K562 (cell line): ENCODE measurements around the gene KRIT1. TPM values are rescaled to one million over a fixed set of nuclear protein-coding genes. Genes with fewer than 3 reads are reported as not detected.

Experiments
- ATAC-seq: fragments of 200-7000 bp; cut with Tn5 transposase; 3 replicates; pipeline ENCODE4 v1.9.1; 2020; ENCODE audit warnings: moderate library complexity
- BruUV-seq: library from RNA; stranded (reverse); fragments of 400-500 nt; replicated peaks from 2 replicates; lab custom pipeline; 2021; lab: Mats Ljungman, UMichigan
- CTCF ChIA-PET: fragments of 300-600 bp; formaldehyde crosslinking; extraction: SDS; loops from one replicate; lab custom pipeline; 2021; ENCODE audit warnings: low intra/inter-chr PET ratio; lab: Yijun Ruan, JAX
- POLR2A ChIA-PET: fragments of 300-600, 350-650 bp; sonication (Branson Sonifier 250); formaldehyde crosslinking; extraction: SDS; loops from one replicate; lab custom pipeline; 2021; ENCODE audit warnings: antibody characterized with exemption, inconsistent platforms; lab: Yijun Ruan, JAX
- DNase-seq, 4 experiments: peaks; one replicate each; pipeline versions ENCODE4 v3.0.0 to v3.0.0-alpha.2; 2011 to 2018; ENCODE audit warnings: low spot score in 3 of 4, mixed read lengths in 3 of 4; ENCODE audit errors: extremely low read depth in 1 of 4
- FAIRE-seq: peaks from 2 replicates; lab custom pipeline; 2011; peaks lifted over from hg19 to GRCh38; lab: Jason Lieb, UNC
- H2AFZ ChIP-seq: 2 replicates; pipeline ENCODE4 v1.6.0; 2011; ENCODE audit warnings: low read depth, low read length, control low read depth, inconsistent platforms
- H3K27ac ChIP-seq: fragments of 200-600 bp; 3 replicates; pipeline ENCODE4 v1.8.0; 2011; ENCODE audit warnings: low read depth, mild to moderate bottlenecking, control low read depth, inconsistent platforms, low read length, moderate library complexity, mixed read lengths; ENCODE audit errors: extremely low read depth
- H3K27me3 ChIP-seq, 2 experiments: fragments of 300-600 bp in 1 of 2; 2 replicates in 1 of 2; 3 replicates in 1 of 2; pipeline versions ENCODE4 v1.6.0 to v1.8.0; 2011; ENCODE audit warnings: inconsistent platforms in 2 of 2, low read length in 2 of 2, mild to moderate bottlenecking in 1 of 2, mixed read lengths in 1 of 2, moderate library complexity in 1 of 2; ENCODE audit not compliant: control insufficient read depth in 2 of 2, insufficient read depth in 2 of 2
- H3K36me3 ChIP-seq: fragments of 300-600 bp; 3 replicates; pipeline ENCODE4 v1.8.0; 2011; ENCODE audit warnings: mild to moderate bottlenecking, low read length, inconsistent platforms; ENCODE audit not compliant: control insufficient read depth, insufficient read depth
- H3K4me1 ChIP-seq, 2 experiments: fragments of 200-600 bp in 1 of 2; replicated peaks in 1 of 2; 2 replicates in 1 of 2; 3 replicates in 1 of 2; pipeline versions ENCODE4 v1.5.1 to v1.8.0; 2011; ENCODE audit warnings: inconsistent platforms in 2 of 2, low read length in 2 of 2, mild to moderate bottlenecking in 1 of 2, mixed read lengths in 1 of 2, moderate library complexity in 1 of 2; ENCODE audit not compliant: control insufficient read depth in 2 of 2, insufficient read depth in 2 of 2
- H3K4me2 ChIP-seq: 2 replicates; pipeline ENCODE4 v1.6.1; 2011; ENCODE audit warnings: low read length, control low read depth, inconsistent platforms, mixed read lengths; ENCODE audit not compliant: insufficient read depth
- H3K4me3 ChIP-seq: fragments of 200-600 bp; sonication (generic), shearing (Covaris generic); 2 replicates; pipeline ENCODE4 v1.5.1; 2016; ENCODE audit warnings: control low read depth, inconsistent platforms
- H3K79me2 ChIP-seq: fragments of 200-600 bp; 3 replicates; pipeline ENCODE4 v1.8.0; 2011; ENCODE audit warnings: low read length, inconsistent platforms; ENCODE audit not compliant: control insufficient read depth, insufficient read depth
- H3K9ac ChIP-seq, 2 experiments: 2 replicates each; pipeline versions ENCODE4 v1.6.0 to v1.6.1; 2011; ENCODE audit warnings: low read depth in 2 of 2, low read length in 2 of 2, control low read depth in 1 of 2, inconsistent platforms in 1 of 2, mild to moderate bottlenecking in 1 of 2, mixed read lengths in 1 of 2; ENCODE audit not compliant: insufficient read depth in 1 of 2
- H3K9me1 ChIP-seq: one replicate; pipeline ENCODE4 v1.6.0; 2011; ENCODE audit warnings: inconsistent platforms, mild to moderate bottlenecking, low read length, moderate library complexity; ENCODE audit not compliant: control insufficient read depth, insufficient read depth
- H3K9me3 ChIP-seq: replicated peaks from 2 replicates; pipeline ENCODE4 v1.5.1; 2011; ENCODE audit warnings: low read depth, low read length, inconsistent platforms; ENCODE audit not compliant: control insufficient read depth, insufficient read depth
- H4K20me1 ChIP-seq: replicated peaks from 2 replicates; pipeline ENCODE4 v1.6.1; 2011; ENCODE audit warnings: low read length, inconsistent platforms, mixed read lengths; ENCODE audit not compliant: control insufficient read depth, insufficient read depth
- HNRNPLL ChIP-seq: fragments of 200-400 bp; formaldehyde crosslinking; IDR thresholded peaks from 2 replicates; pipeline ENCODE4 v1.6.1; 2017; ENCODE audit warnings: low read length, low read depth, mild to moderate bottlenecking; ENCODE audit not compliant: poor library complexity, severe bottlenecking
- KAT2B ChIP-seq: IDR thresholded peaks from one replicate; pipeline ENCODE4 v1.6.1; 2012; ENCODE audit warnings: low read depth, mild to moderate bottlenecking, control low read depth, inconsistent platforms, low read length, moderate library complexity
- TCF3 ChIP-seq: sonication (generic); formaldehyde crosslinking; IDR thresholded peaks from 2 replicates; pipeline ENCODE4 v1.4.0; 2020; ENCODE audit warnings: mild to moderate bottlenecking, missing genetic modification reagents
- ZNF766 ChIP-seq: fragments of 200-800 bp; sonication (Bioruptor generic); conservative IDR thresholded peaks from 2 replicates; pipeline ENCODE4 v1.6.1; 2016; ENCODE audit warnings: missing genetic modification characterization, missing compliant biosample characterization
- ZNF780A ChIP-seq: fragments of 250-450 bp; sonication (Bioruptor Pico); IDR thresholded peaks from 2 replicates; pipeline ENCODE4 v1.5.0; 2021; ENCODE audit warnings: mild to moderate bottlenecking
- WGBS: fragments of 100-300 bp; shearing (Covaris generic); methylation state at CpG from one replicate; pipeline ENCODE4 v1.1.6; 2016; ENCODE audit warnings: low coverage, mixed read lengths; ENCODE audit not compliant: insufficient coverage; ENCODE audit errors: missing lambda C conversion rate; 5-methylcytosine and 5-hydroxymethylcytosine counted together
- in situ Hi-C: fragments of 300-500 bp; cut with MboI; formaldehyde crosslinking; loops from 4 replicates; pipeline ENCODE4 v1.15.0; 2018; ENCODE audit warnings: inconsistent platforms, mixed read lengths
- intact Hi-C: fragments of 100-400 bp; cut with micrococcal nuclease; formaldehyde crosslinking; loops from 2 replicates; pipeline ENCODE4 v1.14.2; 2022
- polyA plus RNA-seq, 8 experiments: library from polyadenylated mRNA; depleted of rRNA in 4 of 8; stranded (reverse) in 5 of 8; unstranded in 3 of 8; fragments of >200 nt; fragmentation: Nextera tagmentation in 2 of 8; fragmentation: Illumina TruSeq in 1 of 8; extraction: Ambion mirVana in 2 of 8; extraction: Trizol in 1 of 8; gene quantifications; 2 replicates each; pipeline versions ENCODE4 v1.2.1 to v1.2.3, GENCODE V29; 2011 to 2014; ENCODE audit warnings: inconsistent platforms in 1 of 8, missing spikeins in 1 of 8
- total RNA-seq, 7 experiments: library from RNA; depleted of rRNA in 6 of 7; stranded (reverse); fragments of >200 nt in 6 of 7; fragmentation: Illumina TruSeq in 2 of 7; extraction: Trizol in 2 of 7; gene quantifications; 2 replicates each; pipeline versions ENCODE4 v1.2.1 to v1.2.3, GENCODE V29; 2011 to 2021; ENCODE audit warnings: low replicate concordance in 1 of 7
- TF ChIP-seq, protein P1 (sequence below): fragments of 250-450 bp; sonication (Bioruptor Pico); IDR thresholded peaks from 2 replicates; pipeline ENCODE4 v1.5.1; 2021; ENCODE audit warnings: mild to moderate bottlenecking
- TF ChIP-seq, protein P2 (sequence below): sonication (generic); formaldehyde crosslinking; IDR thresholded peaks from 2 replicates; pipeline ENCODE4 v1.8.1; 2022; ENCODE audit warnings: missing genetic modification reagents
- TF ChIP-seq, protein P3 (sequence below): fragments of 200-600 bp; sonication (generic); IDR thresholded peaks from one replicate; pipeline ENCODE4 v1.6.1; 2012; ENCODE audit warnings: mild to moderate bottlenecking, low read depth, low read length, inconsistent platforms

KRIT1 gene
- total and polyA plus RNA-seq, 9 of the 15 experiments (the other 6 are each of a cell fraction or from before 2014, with no cell fraction given), result 21.5 to 81.4 (median 55.9) TPM

DNA sequence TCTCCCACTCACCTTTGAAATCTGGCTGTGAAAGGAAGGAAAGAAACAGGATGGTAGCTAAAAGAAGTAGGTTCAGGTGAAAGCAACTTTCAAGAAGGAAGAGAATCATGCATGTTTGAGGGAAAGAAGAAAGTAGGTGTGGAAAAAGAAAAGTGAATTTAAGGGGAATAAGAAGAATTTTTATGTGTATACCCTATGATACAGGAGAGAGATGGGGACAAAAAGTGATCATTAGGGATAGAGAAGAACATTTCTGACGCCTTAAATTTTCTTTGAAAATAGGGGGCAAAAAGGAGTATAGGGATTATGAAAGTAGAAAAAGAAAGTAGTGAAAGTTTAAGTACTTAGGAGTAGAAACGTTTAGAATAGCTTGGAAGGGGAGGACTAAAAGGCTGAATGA is 15.2 kb downstream of the KRIT1 start:
- POLR2A ChIA-PET, result interaction anchor here (0.6 to 1.7 kb wide), 4 partner anchors 11 to 1001 kb away, joined by 3 to 6 read pairs (median 4); partner anchors contain the start of genes ANKIB1 and KRIT1
- 70% methylated on average over 2 of the region's 2 CpGs for WGBS
- BruUV-seq, result no TSS peak
- TF ChIP-seq KAT2B (no peak), ZNF766 (CRISPR knock-in tag) (no peak), ZNF780A (CRISPR knock-in tag) (no peak), TCF3 (CRISPR knock-in tag) (no peak), HNRNPLL (no peak)
- TF ChIP-seq, protein P1, sequence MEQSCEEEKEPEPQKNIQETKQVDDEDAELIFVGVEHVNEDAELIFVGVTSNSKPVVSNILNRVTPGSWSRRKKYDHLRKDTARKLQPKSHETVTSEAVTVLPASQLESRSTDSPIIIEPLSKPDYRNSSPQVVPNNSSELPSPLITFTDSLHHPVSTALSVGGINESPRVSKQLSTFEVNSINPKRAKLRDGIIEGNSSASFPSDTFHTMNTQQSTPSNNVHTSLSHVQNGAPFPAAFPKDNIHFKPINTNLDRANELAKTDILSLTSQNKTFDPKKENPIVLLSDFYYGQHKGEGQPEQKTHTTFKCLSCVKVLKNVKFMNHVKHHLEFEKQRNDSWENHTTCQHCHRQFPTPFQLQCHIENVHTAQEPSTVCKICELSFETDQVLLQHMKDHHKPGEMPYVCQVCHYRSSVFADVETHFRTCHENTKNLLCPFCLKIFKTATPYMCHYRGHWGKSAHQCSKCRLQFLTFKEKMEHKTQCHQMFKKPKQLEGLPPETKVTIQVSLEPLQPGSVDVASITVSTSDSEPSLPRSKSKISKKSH, result no peak
- TF ChIP-seq, protein P2, sequence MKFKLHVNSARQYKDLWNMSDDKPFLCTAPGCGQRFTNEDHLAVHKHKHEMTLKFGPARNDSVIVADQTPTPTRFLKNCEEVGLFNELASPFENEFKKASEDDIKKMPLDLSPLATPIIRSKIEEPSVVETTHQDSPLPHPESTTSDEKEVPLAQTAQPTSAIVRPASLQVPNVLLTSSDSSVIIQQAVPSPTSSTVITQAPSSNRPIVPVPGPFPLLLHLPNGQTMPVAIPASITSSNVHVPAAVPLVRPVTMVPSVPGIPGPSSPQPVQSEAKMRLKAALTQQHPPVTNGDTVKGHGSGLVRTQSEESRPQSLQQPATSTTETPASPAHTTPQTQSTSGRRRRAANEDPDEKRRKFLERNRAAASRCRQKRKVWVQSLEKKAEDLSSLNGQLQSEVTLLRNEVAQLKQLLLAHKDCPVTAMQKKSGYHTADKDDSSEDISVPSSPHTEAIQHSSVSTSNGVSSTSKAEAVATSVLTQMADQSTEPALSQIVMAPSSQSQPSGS (CRISPR knock-in tag), result no peak
- TF ChIP-seq, protein P3, sequence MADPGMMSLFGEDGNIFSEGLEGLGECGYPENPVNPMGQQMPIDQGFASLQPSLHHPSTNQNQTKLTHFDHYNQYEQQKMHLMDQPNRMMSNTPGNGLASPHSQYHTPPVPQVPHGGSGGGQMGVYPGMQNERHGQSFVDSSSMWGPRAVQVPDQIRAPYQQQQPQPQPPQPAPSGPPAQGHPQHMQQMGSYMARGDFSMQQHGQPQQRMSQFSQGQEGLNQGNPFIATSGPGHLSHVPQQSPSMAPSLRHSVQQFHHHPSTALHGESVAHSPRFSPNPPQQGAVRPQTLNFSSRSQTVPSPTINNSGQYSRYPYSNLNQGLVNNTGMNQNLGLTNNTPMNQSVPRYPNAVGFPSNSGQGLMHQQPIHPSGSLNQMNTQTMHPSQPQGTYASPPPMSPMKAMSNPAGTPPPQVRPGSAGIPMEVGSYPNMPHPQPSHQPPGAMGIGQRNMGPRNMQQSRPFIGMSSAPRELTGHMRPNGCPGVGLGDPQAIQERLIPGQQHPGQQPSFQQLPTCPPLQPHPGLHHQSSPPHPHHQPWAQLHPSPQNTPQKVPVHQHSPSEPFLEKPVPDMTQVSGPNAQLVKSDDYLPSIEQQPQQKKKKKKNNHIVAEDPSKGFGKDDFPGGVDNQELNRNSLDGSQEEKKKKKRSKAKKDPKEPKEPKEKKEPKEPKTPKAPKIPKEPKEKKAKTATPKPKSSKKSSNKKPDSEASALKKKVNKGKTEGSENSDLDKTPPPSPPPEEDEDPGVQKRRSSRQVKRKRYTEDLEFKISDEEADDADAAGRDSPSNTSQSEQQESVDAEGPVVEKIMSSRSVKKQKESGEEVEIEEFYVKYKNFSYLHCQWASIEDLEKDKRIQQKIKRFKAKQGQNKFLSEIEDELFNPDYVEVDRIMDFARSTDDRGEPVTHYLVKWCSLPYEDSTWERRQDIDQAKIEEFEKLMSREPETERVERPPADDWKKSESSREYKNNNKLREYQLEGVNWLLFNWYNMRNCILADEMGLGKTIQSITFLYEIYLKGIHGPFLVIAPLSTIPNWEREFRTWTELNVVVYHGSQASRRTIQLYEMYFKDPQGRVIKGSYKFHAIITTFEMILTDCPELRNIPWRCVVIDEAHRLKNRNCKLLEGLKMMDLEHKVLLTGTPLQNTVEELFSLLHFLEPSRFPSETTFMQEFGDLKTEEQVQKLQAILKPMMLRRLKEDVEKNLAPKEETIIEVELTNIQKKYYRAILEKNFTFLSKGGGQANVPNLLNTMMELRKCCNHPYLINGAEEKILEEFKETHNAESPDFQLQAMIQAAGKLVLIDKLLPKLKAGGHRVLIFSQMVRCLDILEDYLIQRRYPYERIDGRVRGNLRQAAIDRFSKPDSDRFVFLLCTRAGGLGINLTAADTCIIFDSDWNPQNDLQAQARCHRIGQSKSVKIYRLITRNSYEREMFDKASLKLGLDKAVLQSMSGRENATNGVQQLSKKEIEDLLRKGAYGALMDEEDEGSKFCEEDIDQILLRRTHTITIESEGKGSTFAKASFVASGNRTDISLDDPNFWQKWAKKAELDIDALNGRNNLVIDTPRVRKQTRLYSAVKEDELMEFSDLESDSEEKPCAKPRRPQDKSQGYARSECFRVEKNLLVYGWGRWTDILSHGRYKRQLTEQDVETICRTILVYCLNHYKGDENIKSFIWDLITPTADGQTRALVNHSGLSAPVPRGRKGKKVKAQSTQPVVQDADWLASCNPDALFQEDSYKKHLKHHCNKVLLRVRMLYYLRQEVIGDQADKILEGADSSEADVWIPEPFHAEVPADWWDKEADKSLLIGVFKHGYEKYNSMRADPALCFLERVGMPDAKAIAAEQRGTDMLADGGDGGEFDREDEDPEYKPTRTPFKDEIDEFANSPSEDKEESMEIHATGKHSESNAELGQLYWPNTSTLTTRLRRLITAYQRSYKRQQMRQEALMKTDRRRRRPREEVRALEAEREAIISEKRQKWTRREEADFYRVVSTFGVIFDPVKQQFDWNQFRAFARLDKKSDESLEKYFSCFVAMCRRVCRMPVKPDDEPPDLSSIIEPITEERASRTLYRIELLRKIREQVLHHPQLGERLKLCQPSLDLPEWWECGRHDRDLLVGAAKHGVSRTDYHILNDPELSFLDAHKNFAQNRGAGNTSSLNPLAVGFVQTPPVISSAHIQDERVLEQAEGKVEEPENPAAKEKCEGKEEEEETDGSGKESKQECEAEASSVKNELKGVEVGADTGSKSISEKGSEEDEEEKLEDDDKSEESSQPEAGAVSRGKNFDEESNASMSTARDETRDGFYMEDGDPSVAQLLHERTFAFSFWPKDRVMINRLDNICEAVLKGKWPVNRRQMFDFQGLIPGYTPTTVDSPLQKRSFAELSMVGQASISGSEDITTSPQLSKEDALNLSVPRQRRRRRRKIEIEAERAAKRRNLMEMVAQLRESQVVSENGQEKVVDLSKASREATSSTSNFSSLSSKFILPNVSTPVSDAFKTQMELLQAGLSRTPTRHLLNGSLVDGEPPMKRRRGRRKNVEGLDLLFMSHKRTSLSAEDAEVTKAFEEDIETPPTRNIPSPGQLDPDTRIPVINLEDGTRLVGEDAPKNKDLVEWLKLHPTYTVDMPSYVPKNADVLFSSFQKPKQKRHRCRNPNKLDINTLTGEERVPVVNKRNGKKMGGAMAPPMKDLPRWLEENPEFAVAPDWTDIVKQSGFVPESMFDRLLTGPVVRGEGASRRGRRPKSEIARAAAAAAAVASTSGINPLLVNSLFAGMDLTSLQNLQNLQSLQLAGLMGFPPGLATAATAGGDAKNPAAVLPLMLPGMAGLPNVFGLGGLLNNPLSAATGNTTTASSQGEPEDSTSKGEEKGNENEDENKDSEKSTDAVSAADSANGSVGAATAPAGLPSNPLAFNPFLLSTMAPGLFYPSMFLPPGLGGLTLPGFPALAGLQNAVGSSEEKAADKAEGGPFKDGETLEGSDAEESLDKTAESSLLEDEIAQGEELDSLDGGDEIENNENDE, result no peak

More for the DNA sequence above, 15.2 kb downstream of the KRIT1 start:
- H3K4me1 ChIP-seq, result no peaks in the 10 kb centered on the region
- H3K9me1 ChIP-seq, result no peaks in the 10 kb centered on the region
- no peak overlapping the region for H3K27ac ChIP-seq
- H3K27me3 ChIP-seq, result no peaks in the 10 kb centered on the region
- no peaks in the 10 kb centered on the region for H3K9me3 ChIP-seq
- intact Hi-C loops, result no loop called here
- no peak overlapping the region for H3K4me2 ChIP-seq
- H3K79me2 ChIP-seq, result no peaks in the 10 kb centered on the region
- no peaks in the 10 kb centered on the region for H4K20me1 ChIP-seq
- CTCF ChIA-PET, result no interaction called here
- H3K9ac ChIP-seq, result no peak overlapping the region
- ATAC-seq, result no peak
- in situ Hi-C loops, result no loop called here
- no peak overlapping the region for H2AFZ ChIP-seq
- no peak overlapping the region for H3K4me3 ChIP-seq
- H3K36me3 ChIP-seq, result peaks cover 80% of the 10 kb centered on the region
- DNase-seq, result no peak
- no peak for FAIRE-seq
